GM20000 (cell line): ENCODE data around the gene RBM20.
A peak's percentile ranks its signal among the peaks of the same experiment; 100 is the strongest.

Experiments
- DNase-seq: peaks from one replicate; pipeline ENCODE4 v3.0.0; 2012; ENCODE audit warnings: low spot score
- CTCF ChIP-seq: IDR thresholded peaks from 2 replicates; pipeline ENCODE4 v1.5.1; 2012; ENCODE audit warnings: mild to moderate bottlenecking, control low read depth; ENCODE audit errors: extremely low read depth, missing control alignments

RBM20 gene

GRCh38 chr10:110646417-110647135, 2.4 kb downstream of the RBM20 start:
- DNase-seq, result no peak

GRCh38 chr10:110647136-110647430, 2.9 kb downstream of the RBM20 start:
- TF ChIP-seq CTCF, result no peak
- DNase-seq, result no peak

More at GRCh38 chr10:110646417-110647135, 2.4 kb downstream of the RBM20 start:
- no peak for TF ChIP-seq CTCF

- DNase-seq, result no peak
- TF ChIP-seq CTCF, result no peak
Observed at GRCh38 chr10:110648692-110649346, 4.7 kb downstream of the RBM20 start.

GRCh38 chr10:110649347-110650264, 5.5 kb downstream of the RBM20 start:
- no peak for DNase-seq
- no peak for TF ChIP-seq CTCF

- no peak for TF ChIP-seq CTCF
- DNase-seq, result no peak
Observed at GRCh38 chr10:110650265-110650668, 6.1 kb downstream of the RBM20 start.

- no peak for TF ChIP-seq CTCF
- peak; percentile 57 for DNase-seq
Observed at GRCh38 chr10:110651044-110651958, 7.2 kb downstream of the RBM20 start.
